GM12878 (cell line): Measurements from ENCODE around the gene UBALD2. TPM values are rescaled to one million over a fixed set of nuclear protein-coding genes. Genes with fewer than 3 reads are reported as not detected.

Source experiments
- ATF7 ChIP-seq: fragments of 450-650 bp; IDR thresholded peaks from 2 replicates; pipeline ENCODE4 v1.6.1; 2016; ENCODE audit warnings: low read depth, mild to moderate bottlenecking
- E2F8 ChIP-seq: fragments of 450-650 bp; IDR thresholded peaks from 2 replicates; pipeline ENCODE4 v1.6.1; 2018; ENCODE audit warnings: mild to moderate bottlenecking, low read depth, moderate library complexity; ENCODE audit not compliant: partially characterized antibody
- ETV6 ChIP-seq, 2 experiments: fragments of 450-650 bp in 1 of 2; IDR thresholded peaks in 1 of 2; conservative IDR thresholded peaks in 1 of 2; 2 replicates each; pipeline ENCODE4 v1.6.1; 2014; ENCODE audit warnings: antibody characterized with exemption in 1 of 2, borderline replicate concordance in 1 of 2, low read depth in 1 of 2, mild to moderate bottlenecking in 1 of 2, moderate library complexity in 1 of 2
- HDAC2 ChIP-seq: fragments of 200-600 bp; sonication (generic); IDR thresholded peaks from 2 replicates; pipeline ENCODE4 v1.6.1; 2017
- MTA2 ChIP-seq: fragments of 450-650 bp; IDR thresholded peaks from 2 replicates; pipeline ENCODE4 v1.6.1; 2016; ENCODE audit warnings: low read depth, mild to moderate bottlenecking, moderate library complexity
- SPI1 ChIP-seq: IDR thresholded peaks from 2 replicates; pipeline ENCODE4 v1.6.1; 2011; ENCODE audit warnings: low read depth, mild to moderate bottlenecking, low read length, moderate library complexity, borderline replicate concordance; ENCODE audit not compliant: insufficient read depth
- SREBF1 ChIP-seq: IDR thresholded peaks from 2 replicates; pipeline ENCODE4 v1.6.1; 2012; ENCODE audit warnings: mild to moderate bottlenecking, low read length
- TCF3 ChIP-seq: IDR thresholded peaks from 2 replicates; pipeline ENCODE4 v1.6.1; 2012; ENCODE audit warnings: low read depth, mild to moderate bottlenecking, low read length, borderline replicate concordance; ENCODE audit not compliant: insufficient read depth
- WRNIP1 ChIP-seq: IDR thresholded peaks from 2 replicates; pipeline ENCODE4 v1.6.1; 2011; ENCODE audit warnings: low read depth, low read length, improper control_type of control experiment, borderline replicate concordance
- ZBTB33 ChIP-seq: fragments of 450-650 bp; IDR thresholded peaks from 2 replicates; pipeline ENCODE4 v1.6.1; 2017; ENCODE audit warnings: mild to moderate bottlenecking
- polyA plus RNA-seq, 11 experiments: library from polyadenylated mRNA; depleted of rRNA in 4 of 11; unstranded in 6 of 11; stranded (reverse) in 5 of 11; fragments of >200 nt; fragmentation: Nextera tagmentation in 4 of 11; fragmentation: Illumina TruSeq in 1 of 11; extraction: Ambion mirVana in 4 of 11; extraction: Trizol in 1 of 11; gene quantifications; 1 replicate in 1 of 11; 2 replicates in 10 of 11; pipeline versions ENCODE4 v1.2.1 to v1.2.3, GENCODE V29; 2011 to 2016; ENCODE audit warnings: inconsistent platforms in 2 of 11, missing spikeins in 2 of 11, low read depth in 1 of 11
- total RNA-seq, 4 experiments: library from RNA; depleted of rRNA in 3 of 4; stranded (reverse); fragments of >200 nt in 3 of 4; fragmentation: Illumina TruSeq in 1 of 4; extraction: Trizol in 1 of 4; gene quantifications; 2 replicates each; pipeline versions ENCODE4 v1.2.1 to v1.2.3, GENCODE V29; 2013 to 2021
- TF ChIP-seq, protein P1 (sequence below): IDR thresholded peaks from 2 replicates; pipeline ENCODE4 v1.6.1; 2011; ENCODE audit warnings: borderline replicate concordance, low read depth, mild to moderate bottlenecking, moderate library complexity, low read length; ENCODE audit not compliant: insufficient read depth, poor library complexity, severe bottlenecking
- TF ChIP-seq, protein P2 (sequence below): fragments of 450-650 bp; IDR thresholded peaks from 2 replicates; pipeline ENCODE4 v1.6.1; 2017; ENCODE audit warnings: mild to moderate bottlenecking, low read depth, inconsistent platforms; ENCODE audit not compliant: poor library complexity, severe bottlenecking
- TF ChIP-seq, protein P3 (sequence below): fragments of 450-650 bp; IDR thresholded peaks from 2 replicates; pipeline ENCODE4 v1.6.1; 2017; ENCODE audit warnings: borderline replicate concordance

The UBALD2 gene
- total and polyA plus RNA-seq, 10 of the 15 experiments (the other 5 are each of a cell fraction or from before 2014, with no cell fraction given) = 2.8 to 165 (median 20.6) TPM

DNA sequence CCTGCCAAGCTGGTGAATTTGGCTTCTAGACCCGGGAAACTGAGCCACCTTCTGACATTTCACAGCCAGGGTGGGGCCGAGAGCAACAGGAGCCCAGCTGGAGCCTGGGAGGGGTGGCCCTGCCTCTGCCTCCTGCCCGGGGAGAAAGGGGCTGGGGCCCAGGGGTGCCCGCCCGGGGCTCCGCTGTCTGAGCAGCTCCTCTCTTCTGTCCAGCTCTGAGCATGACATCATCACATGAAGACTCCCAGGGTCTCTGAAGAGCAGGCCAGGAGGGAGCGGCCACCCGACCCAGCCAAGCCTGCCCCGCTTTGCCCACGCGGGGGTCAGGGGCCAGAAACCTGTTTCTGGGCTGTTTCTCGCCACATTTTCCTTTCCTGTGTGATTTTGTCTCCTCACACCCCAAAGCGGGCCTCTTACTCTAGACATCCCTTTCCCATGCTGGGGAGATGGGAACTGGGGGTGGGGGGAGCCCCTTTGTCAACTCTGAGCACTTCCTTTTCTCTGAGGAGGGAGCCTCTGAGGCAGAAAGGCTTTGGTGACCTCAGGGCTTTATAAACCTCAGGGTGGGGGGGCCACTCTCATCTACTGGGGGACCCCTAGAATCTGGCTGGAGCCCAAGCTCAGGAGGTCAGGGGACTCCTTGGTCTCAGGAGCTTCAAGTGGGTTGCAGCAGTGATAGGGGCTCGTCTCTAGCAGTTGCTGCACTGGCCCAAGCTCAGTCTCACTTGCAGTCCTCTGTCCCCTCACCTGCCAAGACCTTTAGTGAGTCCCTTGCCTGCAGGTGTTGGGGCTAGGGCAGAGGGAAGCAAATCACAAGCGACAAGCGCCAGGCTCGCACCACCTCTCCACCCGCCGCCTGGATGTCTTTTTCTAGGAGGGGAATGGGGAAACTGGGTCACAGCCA is 7.6 kb downstream of the UBALD2 start (continued):
- TF ChIP-seq, protein P1, sequence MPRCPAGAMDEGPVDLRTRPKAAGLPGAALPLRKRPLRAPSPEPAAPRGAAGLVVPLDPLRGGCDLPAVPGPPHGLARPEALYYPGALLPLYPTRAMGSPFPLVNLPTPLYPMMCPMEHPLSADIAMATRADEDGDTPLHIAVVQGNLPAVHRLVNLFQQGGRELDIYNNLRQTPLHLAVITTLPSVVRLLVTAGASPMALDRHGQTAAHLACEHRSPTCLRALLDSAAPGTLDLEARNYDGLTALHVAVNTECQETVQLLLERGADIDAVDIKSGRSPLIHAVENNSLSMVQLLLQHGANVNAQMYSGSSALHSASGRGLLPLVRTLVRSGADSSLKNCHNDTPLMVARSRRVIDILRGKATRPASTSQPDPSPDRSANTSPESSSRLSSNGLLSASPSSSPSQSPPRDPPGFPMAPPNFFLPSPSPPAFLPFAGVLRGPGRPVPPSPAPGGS = peak; percentile 64
- TF ChIP-seq TCF3 (peak; percentile 11; the same call in 1 of the 2 replicates), MTA2 (peak; percentile 25), SREBF1 (no peak), ETV6 (conservative IDR thresholded peaks at IDR 0.05 in 1 of 2, IDR thresholded peaks at IDR 0.05 in 1 of 2; ENCODE audit: borderline replicate concordance in 1 of 2, low read depth in 1 of 2) (peak in 1 of 2 experiments; percentile 54; a peak in 2 of 4 replicates), ZBTB33 (no peak), E2F8 (no peak), SPI1 (peak; percentile 83), WRNIP1 (no peak), HDAC2 (no peak), ATF7 (peak; percentile 94)
- TF ChIP-seq, protein P2, sequence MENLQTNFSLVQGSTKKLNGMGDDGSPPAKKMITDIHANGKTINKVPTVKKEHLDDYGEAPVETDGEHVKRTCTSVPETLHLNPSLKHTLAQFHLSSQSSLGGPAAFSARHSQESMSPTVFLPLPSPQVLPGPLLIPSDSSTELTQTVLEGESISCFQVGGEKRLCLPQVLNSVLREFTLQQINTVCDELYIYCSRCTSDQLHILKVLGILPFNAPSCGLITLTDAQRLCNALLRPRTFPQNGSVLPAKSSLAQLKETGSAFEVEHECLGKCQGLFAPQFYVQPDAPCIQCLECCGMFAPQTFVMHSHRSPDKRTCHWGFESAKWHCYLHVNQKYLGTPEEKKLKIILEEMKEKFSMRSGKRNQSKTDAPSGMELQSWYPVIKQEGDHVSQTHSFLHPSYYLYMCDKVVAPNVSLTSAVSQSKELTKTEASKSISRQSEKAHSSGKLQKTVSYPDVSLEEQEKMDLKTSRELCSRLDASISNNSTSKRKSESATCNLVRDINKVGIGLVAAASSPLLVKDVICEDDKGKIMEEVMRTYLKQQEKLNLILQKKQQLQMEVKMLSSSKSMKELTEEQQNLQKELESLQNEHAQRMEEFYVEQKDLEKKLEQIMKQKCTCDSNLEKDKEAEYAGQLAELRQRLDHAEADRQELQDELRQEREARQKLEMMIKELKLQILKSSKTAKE = peak; percentile 29
- TF ChIP-seq, protein P3, sequence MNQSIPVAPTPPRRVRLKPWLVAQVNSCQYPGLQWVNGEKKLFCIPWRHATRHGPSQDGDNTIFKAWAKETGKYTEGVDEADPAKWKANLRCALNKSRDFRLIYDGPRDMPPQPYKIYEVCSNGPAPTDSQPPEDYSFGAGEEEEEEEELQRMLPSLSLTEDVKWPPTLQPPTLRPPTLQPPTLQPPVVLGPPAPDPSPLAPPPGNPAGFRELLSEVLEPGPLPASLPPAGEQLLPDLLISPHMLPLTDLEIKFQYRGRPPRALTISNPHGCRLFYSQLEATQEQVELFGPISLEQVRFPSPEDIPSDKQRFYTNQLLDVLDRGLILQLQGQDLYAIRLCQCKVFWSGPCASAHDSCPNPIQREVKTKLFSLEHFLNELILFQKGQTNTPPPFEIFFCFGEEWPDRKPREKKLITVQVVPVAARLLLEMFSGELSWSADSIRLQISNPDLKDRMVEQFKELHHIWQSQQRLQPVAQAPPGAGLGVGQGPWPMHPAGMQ = no peak
